Tibial nerve (tissue), 4 donors: ENCODE measurements around the gene MRPL33. TPM values are rescaled to one million over a fixed set of nuclear protein-coding genes. Genes with fewer than 3 reads are reported as not detected.

Source experiments
- DNase-seq, 2 donors: peaks; one replicate each; pipeline ENCODE4 v3.0.0-alpha.2; 2019; ENCODE audit warnings: low spot score in 2 of 2
- H3K27ac ChIP-seq, 4 donors: fragments of 200-600 bp; sonication (generic) in 3 of 4; one replicate each; pipeline ENCODE4 v1.5.1; 2017 to 2019; ENCODE audit warnings: mild to moderate bottlenecking in 1 of 4
- H3K27me3 ChIP-seq, 2 donors: fragments of 200-600 bp; sonication (generic) in 1 of 2; one replicate each; pipeline versions ENCODE4 v1.5.1 to v1.6.0; 2017 to 2019
- H3K36me3 ChIP-seq, 3 donors: fragments of 200-600 bp; sonication (generic); one replicate each; pipeline ENCODE4 v1.5.1; 2018 to 2019
- H3K4me1 ChIP-seq, 4 donors: fragments of 200-600 bp; sonication (generic) in 3 of 4; one replicate each; pipeline ENCODE4 v1.5.1; 2017 to 2019
- H3K4me3 ChIP-seq, 4 donors: fragments of 200-600 bp; sonication (generic) in 3 of 4; one replicate each; pipeline ENCODE4 v1.5.1; 2017 to 2019; ENCODE audit warnings: mild to moderate bottlenecking in 1 of 4, moderate library complexity in 1 of 4
- H3K9me3 ChIP-seq, 4 donors: fragments of 200-600 bp; sonication (generic) in 3 of 4; one replicate each; pipeline ENCODE4 v1.5.1; 2017 to 2019
- CTCF ChIP-seq, 5 experiments: fragments of 200-600 bp in 3 of 5; fragments of 450-650 bp in 2 of 5; sonication (generic) in 3 of 5; IDR thresholded peaks; one replicate each; pipeline ENCODE4 v1.5.1; 2016 to 2019; ENCODE audit warnings: antibody characterized with exemption in 5 of 5, mild to moderate bottlenecking in 3 of 5, moderate library complexity in 2 of 5
- EP300 ChIP-seq, 2 donors: sonication (generic); formaldehyde crosslinking; IDR thresholded peaks; one replicate each; pipeline ENCODE4 v1.6.1; 2017; ENCODE audit warnings: antibody characterized with exemption in 2 of 2, mild to moderate bottlenecking in 1 of 2
- POLR2A ChIP-seq, 2 donors: fragments of 450-650 bp; IDR thresholded peaks; one replicate each; pipeline ENCODE4 v1.6.1; 2017; ENCODE audit warnings: antibody characterized with exemption in 2 of 2, mild to moderate bottlenecking in 2 of 2, moderate library complexity in 2 of 2
- WGBS, 2 donors: methylation state at CpG; one replicate each; pipeline ENCODE4 v1.1.5; 2018; 5-methylcytosine and 5-hydroxymethylcytosine counted together
- total RNA-seq, 4 donors: library from RNA; depleted of rRNA; stranded (reverse); fragments of >200 nt; gene quantifications; one replicate each; pipeline ENCODE4 v1.1.0, GENCODE V29; 2016

Gene MRPL33
- total RNA-seq, 4 donors from 2014 or later = 101 to 186 (median 119) TPM

GRCh38 chr2:27814758-27815157 lies 43.2 kb downstream of the MRPL33 start:
- no peaks in the 10 kb centered on the region for H3K36me3 ChIP-seq
- no peak overlapping the region for H3K27ac ChIP-seq
- TF ChIP-seq CTCF (IDR thresholded peaks at IDR 0.05) = no peak
- no peak for TF ChIP-seq EP300 (IDR thresholded peaks at IDR 0.05)
- no peak for TF ChIP-seq POLR2A (IDR thresholded peaks at IDR 0.05)
- no peak overlapping the region for H3K4me3 ChIP-seq
- no peaks in the 10 kb centered on the region for H3K9me3 ChIP-seq
- DNase-seq = no peak
- peaks cover 0 to 8% (median 2%) of the 10 kb centered on the region in 4 donors for H3K4me1 ChIP-seq
- 49 to 50% methylated on average over 1 of the region's 1 CpG for WGBS, 2 donors
- no peaks in the 10 kb centered on the region for H3K27me3 ChIP-seq

GRCh38 chr2:27815860-27816438 lies 44.4 kb downstream of the MRPL33 start:
- no peak for TF ChIP-seq POLR2A (IDR thresholded peaks at IDR 0.05)
- no peak for TF ChIP-seq CTCF (IDR thresholded peaks at IDR 0.05)
- TF ChIP-seq EP300 (IDR thresholded peaks at IDR 0.05) = no peak
- H3K9me3 ChIP-seq = no peaks in the 10 kb centered on the region
- no peak for DNase-seq
- 94 to 98% methylated on average over 4 of the region's 4 CpGs for WGBS, 2 donors
- no peak overlapping the region for H3K4me3 ChIP-seq
- no peak overlapping the region for H3K27ac ChIP-seq
- no peaks in the 10 kb centered on the region for H3K27me3 ChIP-seq
- H3K4me1 ChIP-seq = no peaks in the 10 kb centered on the region
- no peaks in the 10 kb centered on the region for H3K36me3 ChIP-seq

GRCh38 chr2:27822049-27822448 lies 50.5 kb downstream of the MRPL33 start:
- Histone ChIP-seq H3K4me3 (no peak overlapping the region), H3K4me1 (no peaks in the 10 kb centered on the region), H3K9me3 (peaks cover 0 to 8% (median 2%) of the 10 kb centered on the region in 4 donors), H3K27me3 (no peaks in the 10 kb centered on the region), H3K36me3 (no peaks in the 10 kb centered on the region), H3K27ac (no peak overlapping the region)
- no peak for DNase-seq
- WGBS, 2 donors = 88 to 90% methylated on average over 1 of the region's 1 CpG
- TF ChIP-seq EP300 (IDR thresholded peaks at IDR 0.05) (no peak), CTCF (IDR thresholded peaks at IDR 0.05) (no peak), POLR2A (IDR thresholded peaks at IDR 0.05) (no peak)

- no peaks in the 10 kb centered on the region for H3K4me1 ChIP-seq
- H3K36me3 ChIP-seq = no peaks in the 10 kb centered on the region
- TF ChIP-seq EP300 (IDR thresholded peaks at IDR 0.05) = no peak
- TF ChIP-seq POLR2A (IDR thresholded peaks at IDR 0.05) = no peak
- no peak for TF ChIP-seq CTCF (IDR thresholded peaks at IDR 0.05)
- DNase-seq = no peak
- WGBS, 2 donors = 82 to 89% methylated on average over 5 of the region's 5 CpGs
- no peak overlapping the region for H3K4me3 ChIP-seq
- H3K9me3 ChIP-seq = peaks cover 0 to 8% (median 2%) of the 10 kb centered on the region in 4 donors
- H3K27me3 ChIP-seq = no peaks in the 10 kb centered on the region
- H3K27ac ChIP-seq = no peak overlapping the region
These were observed 51.6 kb downstream of the MRPL33 start for GRCh38 chr2:27823135-27823534.

- no peaks in the 10 kb centered on the region for H3K4me1 ChIP-seq
- TF ChIP-seq POLR2A (IDR thresholded peaks at IDR 0.05) (no peak), CTCF (IDR thresholded peaks at IDR 0.05) (no peak), EP300 (IDR thresholded peaks at IDR 0.05) (no peak)
- H3K4me3 ChIP-seq = no peak overlapping the region
- H3K9me3 ChIP-seq = peaks cover 0 to 8% (median 2%) of the 10 kb centered on the region in 4 donors
- H3K36me3 ChIP-seq = no peaks in the 10 kb centered on the region
- H3K27me3 ChIP-seq = no peaks in the 10 kb centered on the region
- H3K27ac ChIP-seq = no peak overlapping the region
- WGBS, 2 donors = 90 to 91% methylated on average over 5 of the region's 5 CpGs
- no peak for DNase-seq
These were observed 52.0 kb downstream of the MRPL33 start for GRCh38 chr2:27823569-27823968.
